Activated naive CD8-positive, alpha-beta T cell treated with anti-CD3 and anti-CD28 coated beads, Interleukin-2, amount 50 U/mL, for 24 hours (primary cell): ENCODE results near the gene KCNS1.

Experiments used
- ATAC-seq: fragments of 150-1000 bp; cut with Tn5 transposase; one replicate; pipeline ENCODE4 v1.10.0; 2021
- DNase-seq: peaks from one replicate; pipeline ENCODE4 v3.0.0; 2021
- H3K27ac Mint-ChIP-seq: one replicate; pipeline ENCODE4 v1.8.0; 2021; ENCODE audit warnings: mild to moderate bottlenecking, mixed read lengths
- H3K27me3 Mint-ChIP-seq: one replicate; pipeline ENCODE4 v1.8.0; 2021; ENCODE audit warnings: mixed read lengths
- H3K36me3 Mint-ChIP-seq: one replicate; pipeline ENCODE4 v1.8.0; 2021; ENCODE audit warnings: low read depth, mixed read lengths
- H3K4me1 Mint-ChIP-seq: one replicate; pipeline ENCODE4 v1.8.0; 2021; ENCODE audit warnings: mixed read lengths
- H3K4me3 Mint-ChIP-seq: one replicate; pipeline ENCODE4 v1.8.0; 2021; ENCODE audit warnings: mild to moderate bottlenecking, moderate library complexity, mixed read lengths
- H3K9me3 Mint-ChIP-seq: one replicate; pipeline ENCODE4 v1.8.0; 2021; ENCODE audit warnings: mixed read lengths

KCNS1 gene

GRCh38 chr20:45095805-45096238, 5.1 kb downstream of the KCNS1 start:
- Mint-ChIP-seq H3K36me3 (peaks cover 1% of the 10 kb centered on the region), H3K4me3 (no peak overlapping the region), H3K27me3 (peaks cover 38% of the 10 kb centered on the region), H3K4me1 (peaks cover 14% of the 10 kb centered on the region), H3K27ac (no peak overlapping the region), H3K9me3 (no peaks in the 10 kb centered on the region)
- ATAC-seq (peak; percentile 47), DNase-seq (peak; percentile 66)

DNA sequence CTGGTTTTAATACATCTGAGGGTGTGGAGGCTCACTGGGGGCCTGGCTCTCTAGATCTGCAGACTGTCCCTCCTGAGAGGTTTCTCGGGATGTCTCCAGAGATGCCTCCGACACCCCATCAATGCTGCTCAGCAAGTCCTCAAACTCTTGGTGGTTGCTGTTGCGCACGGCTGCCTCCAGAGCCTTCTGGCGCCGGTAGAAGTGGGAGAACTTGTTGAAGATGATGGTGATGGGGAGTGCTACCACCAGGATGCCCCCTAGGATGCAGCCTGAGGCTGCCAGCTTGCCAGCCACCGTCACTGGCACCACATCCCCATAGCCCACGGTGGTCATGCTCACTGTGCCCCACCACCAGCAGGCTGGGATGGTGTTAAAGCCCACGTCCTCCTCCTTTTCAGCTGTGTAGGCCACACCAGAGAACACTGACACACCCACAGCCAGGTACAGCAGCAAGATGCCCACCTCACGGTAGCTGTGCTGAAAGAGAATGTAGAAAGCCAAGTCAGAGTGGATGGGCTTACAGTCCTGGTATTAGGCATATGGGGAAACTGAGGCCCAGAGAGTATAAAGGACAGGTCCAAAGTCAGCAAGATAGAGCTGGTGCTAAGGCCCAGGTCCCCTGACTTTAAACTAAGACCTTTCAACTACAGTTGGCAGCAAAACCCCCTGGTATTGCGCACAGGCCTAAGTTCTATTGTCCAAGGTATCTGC, 5.9 kb downstream of the KCNS1 start:
- H3K36me3 Mint-ChIP-seq = peaks cover 4% of the 10 kb centered on the region
- H3K27ac Mint-ChIP-seq = no peak overlapping the region
- no peaks in the 10 kb centered on the region for H3K9me3 Mint-ChIP-seq
- no peak overlapping the region for H3K4me3 Mint-ChIP-seq
- peaks cover 32% of the 10 kb centered on the region for H3K27me3 Mint-ChIP-seq
- ATAC-seq (no peak), DNase-seq (no peak)
- peaks cover 14% of the 10 kb centered on the region for H3K4me1 Mint-ChIP-seq

DNA sequence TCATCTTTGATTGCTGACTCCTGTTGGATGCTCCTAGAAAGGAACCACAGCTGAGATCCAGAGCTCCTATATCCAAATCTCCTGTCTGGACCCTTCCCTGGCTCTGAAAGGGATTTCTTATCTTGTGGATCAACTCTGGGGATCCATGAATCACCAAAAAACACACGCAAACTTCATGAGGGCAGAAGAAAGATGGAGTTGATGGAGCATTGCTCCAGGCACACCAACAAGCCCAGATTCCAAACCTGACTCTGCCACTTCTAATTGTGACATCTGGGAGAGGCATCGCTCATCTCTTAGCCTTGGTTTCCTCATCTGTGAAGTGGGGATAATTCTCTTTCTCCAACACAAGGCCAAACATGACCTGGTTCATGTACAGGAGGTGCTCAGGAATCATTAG, 6.7 kb downstream of the KCNS1 start:
- Mint-ChIP-seq H3K4me3 (no peak overlapping the region), H3K27ac (no peak overlapping the region), H3K36me3 (peaks cover 4% of the 10 kb centered on the region), H3K9me3 (no peaks in the 10 kb centered on the region), H3K27me3 (peaks cover 24% of the 10 kb centered on the region), H3K4me1 (peaks cover 14% of the 10 kb centered on the region)
- DNase-seq (no peak), ATAC-seq (no peak)

DNA sequence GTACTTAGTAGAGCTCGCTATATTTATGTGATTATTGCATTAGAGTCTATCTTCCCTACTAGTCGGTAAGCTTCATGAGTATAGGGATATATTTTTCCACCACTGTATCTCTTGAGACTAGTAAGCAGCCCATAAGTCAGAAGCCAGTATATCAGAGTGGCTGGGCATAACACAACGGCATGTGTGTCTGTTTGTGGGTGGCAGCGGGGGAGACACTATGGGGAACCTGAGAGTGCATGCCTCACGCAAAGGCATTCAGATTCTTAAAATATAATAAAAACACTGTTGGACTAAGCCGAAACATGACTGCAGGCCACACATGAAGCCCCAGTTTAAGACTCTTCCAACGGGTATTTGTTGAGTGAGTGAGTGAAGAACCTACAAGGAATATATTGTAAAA, 8.0 kb downstream of the KCNS1 start:
- peaks cover 12% of the 10 kb centered on the region for H3K4me1 Mint-ChIP-seq
- H3K27ac Mint-ChIP-seq = peak overlapping the region; percentile 15
- peaks cover 5% of the 10 kb centered on the region for H3K36me3 Mint-ChIP-seq
- peaks cover 17% of the 10 kb centered on the region for H3K27me3 Mint-ChIP-seq
- DNase-seq = no peak
- no peaks in the 10 kb centered on the region for H3K9me3 Mint-ChIP-seq
- no peak overlapping the region for H3K4me3 Mint-ChIP-seq
- ATAC-seq = no peak

- H3K4me1 Mint-ChIP-seq = peaks cover 8% of the 10 kb centered on the region
- H3K27ac Mint-ChIP-seq = peak overlapping the region; percentile 33
- peaks cover 17% of the 10 kb centered on the region for H3K36me3 Mint-ChIP-seq
- DNase-seq (no peak), ATAC-seq (no peak)
- H3K4me3 Mint-ChIP-seq = no peak overlapping the region
- H3K9me3 Mint-ChIP-seq = no peaks in the 10 kb centered on the region
- peaks cover 3% of the 10 kb centered on the region for H3K27me3 Mint-ChIP-seq
Measured at GRCh38 chr20:45091366-45091765, 9.6 kb downstream of the KCNS1 start.

- no peaks in the 10 kb centered on the region for H3K9me3 Mint-ChIP-seq
- peaks cover 23% of the 10 kb centered on the region for H3K36me3 Mint-ChIP-seq
- DNase-seq (no peak), ATAC-seq (no peak)
- no peak overlapping the region for H3K4me3 Mint-ChIP-seq
- H3K27ac Mint-ChIP-seq = no peak overlapping the region
- H3K27me3 Mint-ChIP-seq = no peaks in the 10 kb centered on the region
- peaks cover 6% of the 10 kb centered on the region for H3K4me1 Mint-ChIP-seq
Measured at GRCh38 chr20:45090481-45090880, 10.4 kb downstream of the KCNS1 start.

- ATAC-seq (no peak), DNase-seq (no peak)
- Mint-ChIP-seq H3K27me3 (no peaks in the 10 kb centered on the region), H3K27ac (no peak overlapping the region), H3K36me3 (peaks cover 36% of the 10 kb centered on the region), H3K4me3 (no peak overlapping the region), H3K9me3 (no peaks in the 10 kb centered on the region), H3K4me1 (peaks cover 6% of the 10 kb centered on the region)
Measured at GRCh38 chr20:45088247-45088646, 12.7 kb downstream of the KCNS1 start.

- no peak for DNase-seq
- Mint-ChIP-seq H3K27ac (peak overlapping the region; percentile 66), H3K4me1 (peaks cover 6% of the 10 kb centered on the region)
Measured at GRCh38 chr20:45087814-45088213, 13.1 kb downstream of the KCNS1 start.

DNA sequence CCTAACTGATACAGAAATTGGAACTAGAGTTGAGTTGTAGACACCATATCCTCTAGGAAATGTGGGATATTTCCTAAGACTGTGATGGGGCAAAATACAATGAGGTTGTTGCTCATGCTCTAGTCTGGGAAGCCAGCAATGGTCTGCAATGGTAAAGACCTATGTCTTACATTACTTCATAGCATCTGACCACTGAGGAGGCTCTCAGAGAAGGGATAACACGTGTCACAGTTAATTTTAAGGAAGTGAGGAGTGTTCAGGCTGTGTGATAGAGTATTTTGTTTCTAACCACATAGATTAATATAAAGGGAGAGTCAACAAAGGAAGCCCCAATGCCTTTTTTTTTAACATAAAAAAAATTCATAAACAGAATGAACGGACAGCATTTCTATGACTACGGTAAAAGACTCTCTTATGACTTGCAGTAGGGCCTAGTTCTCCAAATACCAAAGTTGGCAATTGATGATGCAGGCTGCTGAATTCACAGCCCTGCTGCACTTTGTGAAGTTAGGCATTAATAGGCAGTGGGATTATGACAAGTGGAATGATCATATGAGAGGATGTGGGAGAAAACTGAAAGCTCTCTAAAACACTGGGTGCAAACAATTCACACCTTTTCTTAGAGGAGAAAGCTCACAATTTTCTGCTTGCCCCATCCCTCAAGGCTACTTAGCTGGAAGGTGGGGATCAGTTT, 13.7 kb downstream of the KCNS1 start:
- H3K9me3 Mint-ChIP-seq = no peaks in the 10 kb centered on the region
- peak overlapping the region; percentile 66 for H3K27ac Mint-ChIP-seq
- H3K4me1 Mint-ChIP-seq = peaks cover 6% of the 10 kb centered on the region
- peaks cover 44% of the 10 kb centered on the region for H3K36me3 Mint-ChIP-seq
- no peaks in the 10 kb centered on the region for H3K27me3 Mint-ChIP-seq
- no peak overlapping the region for H3K4me3 Mint-ChIP-seq
- ATAC-seq (no peak), DNase-seq (no peak)

More at GRCh38 chr20:45087814-45088213, 13.1 kb downstream of the KCNS1 start:
- no peak for ATAC-seq
- Mint-ChIP-seq H3K27me3 (no peaks in the 10 kb centered on the region), H3K4me3 (no peak overlapping the region), H3K36me3 (peaks cover 39% of the 10 kb centered on the region), H3K9me3 (no peaks in the 10 kb centered on the region)

DNA sequence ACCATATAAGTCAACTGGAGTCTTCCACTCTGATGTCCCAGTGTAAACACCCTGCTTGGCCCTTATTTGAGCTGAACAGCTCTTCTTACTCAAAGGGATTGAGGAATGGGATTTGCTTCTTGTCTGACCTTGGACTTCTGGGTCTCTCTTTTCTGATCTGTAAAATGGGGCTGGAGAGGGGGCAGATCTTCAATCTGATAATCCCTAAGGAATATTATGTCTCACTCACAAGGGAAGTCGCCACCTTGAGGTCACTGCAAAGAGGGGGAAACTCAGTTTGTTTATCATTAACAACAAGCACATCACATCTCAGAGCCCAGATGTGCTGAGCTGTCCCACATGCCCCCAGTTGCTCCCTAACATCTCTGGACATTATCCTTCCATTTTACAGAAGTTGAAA, 15.1 kb downstream of the KCNS1 start:
- Mint-ChIP-seq H3K9me3 (peaks cover 6% of the 10 kb centered on the region), H3K27ac (peak overlapping the region; percentile 12), H3K4me1 (peaks cover 6% of the 10 kb centered on the region), H3K4me3 (no peak overlapping the region), H3K36me3 (peaks cover 57% of the 10 kb centered on the region), H3K27me3 (no peaks in the 10 kb centered on the region)
- DNase-seq (no peak), ATAC-seq (no peak)

DNA sequence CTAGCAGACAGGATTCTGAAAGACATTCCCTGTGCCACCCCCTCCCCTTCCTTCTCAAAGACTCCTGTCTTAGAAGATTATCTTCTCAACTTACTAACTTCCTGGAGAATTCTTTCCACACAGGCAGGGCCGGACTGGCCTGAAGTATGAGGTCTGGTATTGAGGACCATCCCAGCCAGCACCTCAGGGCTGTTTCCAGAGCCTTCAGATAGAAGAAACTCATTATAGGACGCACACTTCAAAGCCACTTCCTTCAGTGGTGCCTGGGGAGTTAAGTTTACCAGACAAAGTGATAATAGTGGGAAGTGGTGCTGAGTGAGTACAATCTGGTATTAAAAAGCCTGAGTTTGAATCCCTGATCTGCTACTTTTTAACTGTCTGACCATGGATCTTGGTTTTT, 15.6 kb downstream of the KCNS1 start:
- Mint-ChIP-seq H3K27me3 (no peaks in the 10 kb centered on the region), H3K4me1 (peaks cover 6% of the 10 kb centered on the region), H3K4me3 (no peak overlapping the region), H3K27ac (peak overlapping the region; percentile 12), H3K9me3 (peaks cover 6% of the 10 kb centered on the region), H3K36me3 (peaks cover 60% of the 10 kb centered on the region)
- ATAC-seq (no peak), DNase-seq (no peak)

- H3K27ac Mint-ChIP-seq = no peak overlapping the region
- no peaks in the 10 kb centered on the region for H3K27me3 Mint-ChIP-seq
- H3K36me3 Mint-ChIP-seq = peaks cover 78% of the 10 kb centered on the region
Measured at GRCh38 chr20:45083127-45083526, 17.8 kb downstream of the KCNS1 start.

GRCh38 chr20:45082468-45082867, 18.5 kb downstream of the KCNS1 start:
- H3K36me3 Mint-ChIP-seq = peaks cover 79% of the 10 kb centered on the region
- peaks cover 6% of the 10 kb centered on the region for H3K4me1 Mint-ChIP-seq
- no peak overlapping the region for H3K27ac Mint-ChIP-seq
- ATAC-seq (no peak), DNase-seq (no peak)
- no peaks in the 10 kb centered on the region for H3K27me3 Mint-ChIP-seq
- H3K4me3 Mint-ChIP-seq = no peak overlapping the region
- H3K9me3 Mint-ChIP-seq = peaks cover 6% of the 10 kb centered on the region

More at GRCh38 chr20:45083127-45083526, 17.8 kb downstream of the KCNS1 start:
- no peak overlapping the region for H3K4me3 Mint-ChIP-seq
- no peak for DNase-seq
- H3K4me1 Mint-ChIP-seq = peaks cover 6% of the 10 kb centered on the region
- peaks cover 6% of the 10 kb centered on the region for H3K9me3 Mint-ChIP-seq
- no peak for ATAC-seq

- H3K4me1 Mint-ChIP-seq = peaks cover 4% of the 10 kb centered on the region
- peaks cover 6% of the 10 kb centered on the region for H3K9me3 Mint-ChIP-seq
- no peak for DNase-seq
- peaks cover 80% of the 10 kb centered on the region for H3K36me3 Mint-ChIP-seq
- no peak overlapping the region for H3K4me3 Mint-ChIP-seq
- ATAC-seq = no peak
- no peaks in the 10 kb centered on the region for H3K27me3 Mint-ChIP-seq
- peak overlapping the region; percentile 19 for H3K27ac Mint-ChIP-seq
Measured at GRCh38 chr20:45080867-45081624, 19.9 kb downstream of the KCNS1 start.

DNA sequence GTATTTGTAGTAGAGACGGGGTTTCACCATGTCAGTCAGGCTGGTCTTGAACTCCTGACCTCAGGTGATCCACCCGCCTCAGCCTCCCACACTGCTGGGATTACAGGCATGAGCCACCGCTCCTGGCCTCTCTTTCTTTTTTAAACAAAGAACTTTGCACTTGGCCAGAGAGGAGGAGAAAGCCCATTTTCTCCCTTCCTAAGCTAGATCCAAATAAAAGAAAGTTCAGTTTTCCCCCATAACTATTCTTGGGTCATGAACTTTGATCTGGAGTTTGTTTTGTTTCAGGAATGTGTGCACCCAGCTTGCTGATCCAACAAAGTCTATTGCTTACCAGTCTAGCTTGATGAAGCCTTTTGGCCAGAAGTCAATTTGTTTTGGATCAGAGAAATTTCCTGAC, 23.4 kb downstream of the KCNS1 start:
- H3K9me3 Mint-ChIP-seq = peaks cover 6% of the 10 kb centered on the region
- H3K27ac Mint-ChIP-seq = no peak overlapping the region
- no peak overlapping the region for H3K4me3 Mint-ChIP-seq
- ATAC-seq = no peak
- H3K27me3 Mint-ChIP-seq = no peaks in the 10 kb centered on the region
- H3K4me1 Mint-ChIP-seq = peaks cover 15% of the 10 kb centered on the region
- peaks cover 82% of the 10 kb centered on the region for H3K36me3 Mint-ChIP-seq
- no peak for DNase-seq
